K562 (cell line): ENCODE results near the gene VEGFC. TPM values are rescaled to one million over a fixed set of nuclear protein-coding genes. Genes with fewer than 3 reads are reported as not detected.

ENCODE experiments used
- ATAC-seq: fragments of 200-7000 bp; cut with Tn5 transposase; 3 replicates; pipeline ENCODE4 v1.9.1; 2020; ENCODE audit warnings: moderate library complexity
- BruUV-seq: library from RNA; stranded (reverse); fragments of 400-500 nt; replicated peaks from 2 replicates; lab custom pipeline; 2021; lab: Mats Ljungman, UMichigan
- CTCF ChIA-PET: fragments of 300-600 bp; formaldehyde crosslinking; extraction: SDS; loops from one replicate; lab custom pipeline; 2021; ENCODE audit warnings: low intra/inter-chr PET ratio; lab: Yijun Ruan, JAX
- POLR2A ChIA-PET: fragments of 300-600, 350-650 bp; sonication (Branson Sonifier 250); formaldehyde crosslinking; extraction: SDS; loops from one replicate; lab custom pipeline; 2021; ENCODE audit warnings: antibody characterized with exemption, inconsistent platforms; lab: Yijun Ruan, JAX
- DNase-seq, 4 experiments: peaks; one replicate each; pipeline versions ENCODE4 v3.0.0 to v3.0.0-alpha.2; 2011 to 2018; ENCODE audit warnings: low spot score in 3 of 4, mixed read lengths in 3 of 4; ENCODE audit errors: extremely low read depth in 1 of 4
- FAIRE-seq: peaks from 2 replicates; lab custom pipeline; 2011; peaks lifted over from hg19 to GRCh38; lab: Jason Lieb, UNC
- H2AFZ ChIP-seq: 2 replicates; pipeline ENCODE4 v1.6.0; 2011; ENCODE audit warnings: low read depth, low read length, control low read depth, inconsistent platforms
- H3K27ac ChIP-seq: fragments of 200-600 bp; 3 replicates; pipeline ENCODE4 v1.8.0; 2011; ENCODE audit warnings: low read depth, mild to moderate bottlenecking, control low read depth, inconsistent platforms, low read length, moderate library complexity, mixed read lengths; ENCODE audit errors: extremely low read depth
- H3K27me3 ChIP-seq, 2 experiments: fragments of 300-600 bp in 1 of 2; 2 replicates in 1 of 2; 3 replicates in 1 of 2; pipeline versions ENCODE4 v1.6.0 to v1.8.0; 2011; ENCODE audit warnings: inconsistent platforms in 2 of 2, low read length in 2 of 2, mild to moderate bottlenecking in 1 of 2, mixed read lengths in 1 of 2, moderate library complexity in 1 of 2; ENCODE audit not compliant: control insufficient read depth in 2 of 2, insufficient read depth in 2 of 2
- H3K36me3 ChIP-seq: fragments of 300-600 bp; 3 replicates; pipeline ENCODE4 v1.8.0; 2011; ENCODE audit warnings: mild to moderate bottlenecking, low read length, inconsistent platforms; ENCODE audit not compliant: control insufficient read depth, insufficient read depth
- H3K4me1 ChIP-seq, 2 experiments: fragments of 200-600 bp in 1 of 2; replicated peaks in 1 of 2; 2 replicates in 1 of 2; 3 replicates in 1 of 2; pipeline versions ENCODE4 v1.5.1 to v1.8.0; 2011; ENCODE audit warnings: inconsistent platforms in 2 of 2, low read length in 2 of 2, mild to moderate bottlenecking in 1 of 2, mixed read lengths in 1 of 2, moderate library complexity in 1 of 2; ENCODE audit not compliant: control insufficient read depth in 2 of 2, insufficient read depth in 2 of 2
- H3K4me2 ChIP-seq: 2 replicates; pipeline ENCODE4 v1.6.1; 2011; ENCODE audit warnings: low read length, control low read depth, inconsistent platforms, mixed read lengths; ENCODE audit not compliant: insufficient read depth
- H3K4me3 ChIP-seq: fragments of 200-600 bp; sonication (generic), shearing (Covaris generic); 2 replicates; pipeline ENCODE4 v1.5.1; 2016; ENCODE audit warnings: control low read depth, inconsistent platforms
- H3K79me2 ChIP-seq: fragments of 200-600 bp; 3 replicates; pipeline ENCODE4 v1.8.0; 2011; ENCODE audit warnings: low read length, inconsistent platforms; ENCODE audit not compliant: control insufficient read depth, insufficient read depth
- H3K9ac ChIP-seq, 2 experiments: 2 replicates each; pipeline versions ENCODE4 v1.6.0 to v1.6.1; 2011; ENCODE audit warnings: low read depth in 2 of 2, low read length in 2 of 2, control low read depth in 1 of 2, inconsistent platforms in 1 of 2, mild to moderate bottlenecking in 1 of 2, mixed read lengths in 1 of 2; ENCODE audit not compliant: insufficient read depth in 1 of 2
- H3K9me1 ChIP-seq: one replicate; pipeline ENCODE4 v1.6.0; 2011; ENCODE audit warnings: inconsistent platforms, mild to moderate bottlenecking, low read length, moderate library complexity; ENCODE audit not compliant: control insufficient read depth, insufficient read depth
- H3K9me3 ChIP-seq: replicated peaks from 2 replicates; pipeline ENCODE4 v1.5.1; 2011; ENCODE audit warnings: low read depth, low read length, inconsistent platforms; ENCODE audit not compliant: control insufficient read depth, insufficient read depth
- H4K20me1 ChIP-seq: replicated peaks from 2 replicates; pipeline ENCODE4 v1.6.1; 2011; ENCODE audit warnings: low read length, inconsistent platforms, mixed read lengths; ENCODE audit not compliant: control insufficient read depth, insufficient read depth
- ESRRA ChIP-seq: fragments of 450-650 bp; IDR thresholded peaks from 2 replicates; pipeline ENCODE4 v1.6.1; 2014; ENCODE audit warnings: low read depth, mild to moderate bottlenecking, moderate library complexity, borderline replicate concordance
- GTF2F1 ChIP-seq: IDR thresholded peaks from 2 replicates; pipeline ENCODE4 v1.6.1; 2011; ENCODE audit warnings: low read depth, low read length, improper control_type of control experiment
- SMARCA5 ChIP-seq: fragments of 450-650 bp; IDR thresholded peaks from 2 replicates; pipeline ENCODE4 v1.6.1; 2016
- SOX6 ChIP-seq: fragments of 450-650 bp; IDR thresholded peaks from 2 replicates; pipeline ENCODE4 v1.6.1; 2014; ENCODE audit warnings: mild to moderate bottlenecking
- TEAD2 ChIP-seq: fragments of 450-650 bp; IDR thresholded peaks from 2 replicates; pipeline ENCODE4 v1.6.1; 2016; ENCODE audit warnings: missing genetic modification characterization, control low read depth, missing compliant biosample characterization
- TGIF2 ChIP-seq: sonication (generic); formaldehyde crosslinking; IDR thresholded peaks from 2 replicates; pipeline ENCODE4 v1.8.1; 2022; ENCODE audit warnings: mild to moderate bottlenecking, missing genetic modification reagents, moderate library complexity
- ZBTB7A ChIP-seq: IDR thresholded peaks from 2 replicates; pipeline ENCODE4 v1.6.1; 2011; ENCODE audit warnings: low read depth, mild to moderate bottlenecking, low read length, moderate library complexity, borderline replicate concordance; ENCODE audit not compliant: control insufficient read depth
- ZNF197 ChIP-seq: fragments of 200-800 bp; sonication (Bioruptor generic); IDR thresholded peaks from 2 replicates; pipeline ENCODE4 v1.6.1; 2016; ENCODE audit warnings: low read depth, missing genetic modification characterization, missing compliant biosample characterization
- WGBS: fragments of 100-300 bp; shearing (Covaris generic); methylation state at CpG from one replicate; pipeline ENCODE4 v1.1.6; 2016; ENCODE audit warnings: low coverage, mixed read lengths; ENCODE audit not compliant: insufficient coverage; ENCODE audit errors: missing lambda C conversion rate; 5-methylcytosine and 5-hydroxymethylcytosine counted together
- in situ Hi-C: fragments of 300-500 bp; cut with MboI; formaldehyde crosslinking; loops from 4 replicates; pipeline ENCODE4 v1.15.0; 2018; ENCODE audit warnings: inconsistent platforms, mixed read lengths
- intact Hi-C: fragments of 100-400 bp; cut with micrococcal nuclease; formaldehyde crosslinking; loops from 2 replicates; pipeline ENCODE4 v1.14.2; 2022
- polyA plus RNA-seq, 8 experiments: library from polyadenylated mRNA; depleted of rRNA in 4 of 8; stranded (reverse) in 5 of 8; unstranded in 3 of 8; fragments of >200 nt; fragmentation: Nextera tagmentation in 2 of 8; fragmentation: Illumina TruSeq in 1 of 8; extraction: Ambion mirVana in 2 of 8; extraction: Trizol in 1 of 8; gene quantifications; 2 replicates each; pipeline versions ENCODE4 v1.2.1 to v1.2.3, GENCODE V29; 2011 to 2014; ENCODE audit warnings: inconsistent platforms in 1 of 8, missing spikeins in 1 of 8
- total RNA-seq, 7 experiments: library from RNA; depleted of rRNA in 6 of 7; stranded (reverse); fragments of >200 nt in 6 of 7; fragmentation: Illumina TruSeq in 2 of 7; extraction: Trizol in 2 of 7; gene quantifications; 2 replicates each; pipeline versions ENCODE4 v1.2.1 to v1.2.3, GENCODE V29; 2011 to 2021; ENCODE audit warnings: low replicate concordance in 1 of 7
- TF ChIP-seq, protein P1 (sequence below): fragments of 250-450 bp; sonication (Bioruptor Pico); IDR thresholded peaks from 2 replicates; pipeline ENCODE4 v1.5.0; 2020; ENCODE audit warnings: mild to moderate bottlenecking, borderline replicate concordance
- TF ChIP-seq, protein P2 (sequence below): sonication (generic); formaldehyde crosslinking; IDR thresholded peaks from 2 replicates; pipeline ENCODE4 v1.8.0; 2022; ENCODE audit warnings: mild to moderate bottlenecking, low read depth, missing genetic modification reagents

VEGFC gene
- total and polyA plus RNA-seq, 9 of the 15 experiments (the other 6 are each of a cell fraction or from before 2014, with no cell fraction given), result not detected

DNA sequence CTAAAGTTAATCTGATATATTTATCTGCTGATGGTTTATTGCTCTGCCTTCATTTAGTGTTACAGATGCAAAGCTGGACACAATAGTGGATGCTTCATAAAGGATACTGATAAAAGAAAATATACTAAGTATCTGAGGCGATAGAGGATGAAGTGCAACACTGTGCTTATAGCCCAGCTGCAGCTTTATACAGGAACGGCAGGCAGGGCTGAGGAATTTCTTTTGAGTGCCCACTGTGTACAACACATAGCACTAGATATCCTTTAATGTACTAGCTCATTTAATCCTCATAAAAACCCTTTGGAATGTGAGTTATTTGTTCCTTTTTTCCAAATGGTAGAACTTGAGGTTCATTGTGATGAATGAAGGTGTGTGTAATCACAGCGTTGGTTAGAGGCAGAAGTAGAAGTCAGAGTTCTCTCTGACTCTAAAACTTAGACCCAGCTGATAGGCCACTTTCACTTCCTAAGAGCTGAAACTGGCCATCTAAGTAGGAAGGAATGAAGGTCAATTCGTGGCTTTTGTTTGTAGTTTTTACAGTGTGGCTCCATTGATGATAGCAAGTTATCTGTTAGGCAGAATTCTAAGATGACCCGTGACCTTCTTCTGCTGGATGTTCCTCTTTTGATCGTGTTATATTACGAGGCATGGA is 138.0 kb downstream of the VEGFC start (continued):
- TF ChIP-seq SOX6, result no peak
- no peak for TF ChIP-seq TGIF2 (CRISPR knock-in tag)

DNA sequence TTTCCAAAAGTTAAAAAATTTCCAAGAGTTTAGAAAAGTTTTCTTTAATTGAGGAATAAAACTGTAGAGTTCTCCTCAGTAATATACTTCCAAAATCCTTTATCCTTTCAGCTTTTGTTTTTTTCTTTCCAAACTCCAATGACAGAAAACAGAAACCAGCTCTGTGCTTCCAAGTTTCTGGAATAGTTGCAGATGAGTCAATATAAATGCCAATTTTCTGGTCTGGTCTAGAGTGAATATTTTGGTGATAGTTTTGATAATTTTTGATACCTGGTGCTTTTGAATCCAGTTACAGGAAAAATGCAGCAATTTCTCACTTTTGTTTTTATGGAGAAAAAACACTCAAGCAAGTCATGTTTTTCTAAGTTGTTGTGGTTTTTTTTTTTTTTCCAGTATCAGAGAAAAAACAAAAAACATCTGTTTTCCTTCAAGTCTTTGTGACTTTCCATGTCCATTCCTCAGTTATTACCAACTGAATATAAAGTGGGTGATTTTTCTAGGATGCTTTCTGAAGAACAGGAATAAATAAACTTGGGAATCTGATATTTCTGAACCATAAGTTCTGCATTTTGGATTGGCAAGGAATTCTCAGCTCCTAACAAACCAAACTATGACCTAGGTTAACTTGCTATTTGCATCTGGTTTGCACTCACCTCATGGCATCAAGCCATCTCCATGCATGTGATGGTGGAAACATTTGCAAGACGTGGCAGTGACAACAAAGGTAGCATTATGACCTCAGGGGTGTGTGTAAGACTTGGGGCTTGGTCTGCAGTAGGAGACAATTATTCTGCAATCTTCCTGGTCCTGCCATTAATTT is 139.1 kb downstream of the VEGFC start:
- WGBS, result 0% methylated on average over 1 of the region's 1 CpG
- ATAC-seq (no peak), FAIRE-seq (no peak), DNase-seq (no peak)
- no TSS peak for BruUV-seq
- H3K79me2 ChIP-seq, result no peaks in the 10 kb centered on the region
- no peak overlapping the region for H3K4me3 ChIP-seq
- ChIA-PET POLR2A (no interaction called here), CTCF (no interaction called here)
- no peak overlapping the region for H3K4me2 ChIP-seq
- no peaks in the 10 kb centered on the region for H3K36me3 ChIP-seq
- no peaks in the 10 kb centered on the region for H3K9me1 ChIP-seq
- no peaks in the 10 kb centered on the region for H3K27me3 ChIP-seq
- H2AFZ ChIP-seq, result no peak overlapping the region
- H3K27ac ChIP-seq, result no peak overlapping the region
- no peaks in the 10 kb centered on the region for H3K4me1 ChIP-seq
- no peak for TF ChIP-seq TEAD2
- no peak for TF ChIP-seq ESRRA
- TF ChIP-seq, protein P1, sequence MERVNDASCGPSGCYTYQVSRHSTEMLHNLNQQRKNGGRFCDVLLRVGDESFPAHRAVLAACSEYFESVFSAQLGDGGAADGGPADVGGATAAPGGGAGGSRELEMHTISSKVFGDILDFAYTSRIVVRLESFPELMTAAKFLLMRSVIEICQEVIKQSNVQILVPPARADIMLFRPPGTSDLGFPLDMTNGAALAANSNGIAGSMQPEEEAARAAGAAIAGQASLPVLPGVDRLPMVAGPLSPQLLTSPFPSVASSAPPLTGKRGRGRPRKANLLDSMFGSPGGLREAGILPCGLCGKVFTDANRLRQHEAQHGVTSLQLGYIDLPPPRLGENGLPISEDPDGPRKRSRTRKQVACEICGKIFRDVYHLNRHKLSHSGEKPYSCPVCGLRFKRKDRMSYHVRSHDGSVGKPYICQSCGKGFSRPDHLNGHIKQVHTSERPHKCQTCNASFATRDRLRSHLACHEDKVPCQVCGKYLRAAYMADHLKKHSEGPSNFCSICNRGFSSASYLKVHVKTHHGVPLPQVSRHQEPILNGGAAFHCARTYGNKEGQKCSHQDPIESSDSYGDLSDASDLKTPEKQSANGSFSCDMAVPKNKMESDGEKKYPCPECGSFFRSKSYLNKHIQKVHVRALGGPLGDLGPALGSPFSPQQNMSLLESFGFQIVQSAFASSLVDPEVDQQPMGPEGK, result no peak
- TF ChIP-seq ZBTB7A, result no peak
- no peak for TF ChIP-seq ZNF197 (CRISPR knock-in tag)
- no peak for TF ChIP-seq GTF2F1
- no peak for TF ChIP-seq SMARCA5
- TF ChIP-seq, protein P2, sequence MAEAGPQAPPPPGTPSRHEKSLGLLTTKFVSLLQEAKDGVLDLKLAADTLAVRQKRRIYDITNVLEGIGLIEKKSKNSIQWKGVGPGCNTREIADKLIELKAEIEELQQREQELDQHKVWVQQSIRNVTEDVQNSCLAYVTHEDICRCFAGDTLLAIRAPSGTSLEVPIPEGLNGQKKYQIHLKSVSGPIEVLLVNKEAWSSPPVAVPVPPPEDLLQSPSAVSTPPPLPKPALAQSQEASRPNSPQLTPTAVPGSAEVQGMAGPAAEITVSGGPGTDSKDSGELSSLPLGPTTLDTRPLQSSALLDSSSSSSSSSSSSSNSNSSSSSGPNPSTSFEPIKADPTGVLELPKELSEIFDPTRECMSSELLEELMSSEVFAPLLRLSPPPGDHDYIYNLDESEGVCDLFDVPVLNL (CRISPR knock-in tag), result no peak
- in situ Hi-C loops (no loop called here), intact Hi-C loops (no loop called here)
- no peaks in the 10 kb centered on the region for H3K9me3 ChIP-seq
- H3K9ac ChIP-seq, result no peak overlapping the region
- H4K20me1 ChIP-seq, result no peaks in the 10 kb centered on the region
